Stimulated activated memory B cell treated with anti-CD40 and anti-IgM and Interleukin-4, amounts not matched to agents 10 μg/mL and 1 μg/mL and 100 μg/mL, for 72 hours (primary cell): ENCODE results near the gene NPEPPS.

Source experiments
- ATAC-seq: fragments of 150-1000 bp; cut with Tn5 transposase; 2 replicates; pipeline ENCODE4 v1.10.0; 2021
- H3K27ac Mint-ChIP-seq: one replicate; pipeline ENCODE4 v1.8.0; 2022; ENCODE audit warnings: mild to moderate bottlenecking, mixed read lengths
- H3K27me3 Mint-ChIP-seq: one replicate; pipeline ENCODE4 v1.8.0; 2022; ENCODE audit warnings: mixed read lengths
- H3K36me3 Mint-ChIP-seq: one replicate; pipeline ENCODE4 v1.8.0; 2022; ENCODE audit warnings: mixed read lengths
- H3K4me1 Mint-ChIP-seq: one replicate; pipeline ENCODE4 v1.8.0; 2022; ENCODE audit warnings: mixed read lengths
- H3K4me3 Mint-ChIP-seq: one replicate; pipeline ENCODE4 v1.8.0; 2022; ENCODE audit warnings: mild to moderate bottlenecking, moderate library complexity, mixed read lengths
- H3K9me3 Mint-ChIP-seq: one replicate; pipeline ENCODE4 v1.8.0; 2022; ENCODE audit warnings: mixed read lengths

The NPEPPS gene

DNA sequence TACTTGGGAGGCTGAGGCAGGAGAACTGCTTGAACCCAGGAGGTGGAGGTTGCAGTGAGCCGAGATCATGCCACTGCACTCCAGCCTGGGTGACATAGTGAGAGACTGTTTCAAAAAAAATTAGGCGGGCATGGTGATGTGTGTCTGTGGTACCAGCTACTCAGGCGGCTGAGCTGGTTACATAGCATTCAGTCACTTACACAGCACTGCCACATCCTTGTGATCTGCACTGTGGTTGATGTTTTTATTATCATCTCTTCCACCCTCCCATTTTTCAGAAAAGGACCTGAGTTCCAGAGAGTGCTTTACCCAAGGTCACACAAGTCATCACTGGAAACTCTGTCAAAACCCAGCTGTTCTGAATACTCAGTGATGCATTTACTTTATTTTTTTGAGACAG lies 104.0 kb downstream of the NPEPPS start:
- Mint-ChIP-seq H3K9me3 (no peaks in the 10 kb centered on the region), H3K4me3 (no peak overlapping the region), H3K27ac (no peak overlapping the region), H3K4me1 (no peaks in the 10 kb centered on the region), H3K27me3 (no peaks in the 10 kb centered on the region), H3K36me3 (peaks cover 11% of the 10 kb centered on the region)
- ATAC-seq, result no peak

DNA sequence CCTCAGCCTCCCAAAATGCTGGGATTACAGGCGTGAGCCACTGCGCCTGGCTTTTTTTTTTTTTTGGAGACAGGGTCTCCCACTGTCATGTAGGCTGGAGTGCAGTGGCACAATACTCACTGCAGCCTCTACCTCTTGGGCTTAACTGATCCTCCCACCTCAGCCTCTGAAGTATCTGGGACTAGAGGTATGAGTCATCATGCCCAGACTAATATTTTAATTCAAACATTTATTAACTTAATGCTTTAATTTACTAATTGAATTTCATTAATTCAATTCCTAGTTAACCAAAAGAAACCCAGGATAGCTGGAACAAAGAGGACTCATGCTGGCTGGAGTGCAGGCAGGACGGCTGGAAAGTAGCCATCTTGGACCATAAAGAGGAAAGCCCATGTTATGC lies 104.8 kb downstream of the NPEPPS start:
- no peak for ATAC-seq
- Mint-ChIP-seq H3K9me3 (no peaks in the 10 kb centered on the region), H3K27ac (no peak overlapping the region), H3K4me3 (no peak overlapping the region), H3K27me3 (no peaks in the 10 kb centered on the region), H3K4me1 (no peaks in the 10 kb centered on the region), H3K36me3 (peaks cover 11% of the 10 kb centered on the region)

DNA sequence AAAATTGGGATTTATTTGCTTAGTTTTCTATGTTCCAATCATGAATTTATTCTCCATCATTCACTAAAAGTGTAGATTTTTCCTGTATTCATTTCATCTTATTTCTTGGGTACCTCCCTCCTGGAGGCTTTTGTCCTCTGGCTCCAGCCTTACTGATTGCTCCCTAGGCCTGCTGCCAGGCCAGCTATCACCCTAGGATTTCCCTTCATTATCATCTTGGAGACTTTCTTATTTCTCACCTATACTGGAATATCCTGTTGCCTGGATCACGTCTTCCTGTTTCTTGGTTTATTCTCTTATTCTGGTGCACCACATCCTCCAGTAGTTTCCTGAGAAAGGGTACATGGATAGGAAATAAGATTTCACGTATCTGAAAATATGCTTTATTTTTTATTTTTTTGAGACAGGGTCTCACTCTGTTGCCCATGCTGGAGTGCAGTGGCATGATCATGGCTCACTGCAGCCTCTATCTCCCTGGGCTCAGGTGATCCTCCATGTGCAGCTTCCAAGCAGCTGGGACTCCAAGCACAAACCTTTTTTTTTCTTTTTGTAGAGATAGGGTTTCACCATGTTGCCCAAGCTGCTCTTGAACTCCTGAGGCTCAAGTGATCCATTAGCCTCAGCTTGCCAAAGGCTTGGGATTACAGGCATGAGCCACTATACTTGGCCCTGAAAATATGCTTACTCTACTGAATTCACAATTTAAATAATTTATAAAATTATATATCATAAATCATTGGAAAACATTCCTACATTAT lies 105.5 kb downstream of the NPEPPS start:
- Mint-ChIP-seq H3K4me1 (no peaks in the 10 kb centered on the region), H3K4me3 (no peak overlapping the region), H3K27me3 (no peaks in the 10 kb centered on the region), H3K9me3 (no peaks in the 10 kb centered on the region), H3K36me3 (peaks cover 6% of the 10 kb centered on the region), H3K27ac (no peak overlapping the region)
- ATAC-seq, result no peak

DNA sequence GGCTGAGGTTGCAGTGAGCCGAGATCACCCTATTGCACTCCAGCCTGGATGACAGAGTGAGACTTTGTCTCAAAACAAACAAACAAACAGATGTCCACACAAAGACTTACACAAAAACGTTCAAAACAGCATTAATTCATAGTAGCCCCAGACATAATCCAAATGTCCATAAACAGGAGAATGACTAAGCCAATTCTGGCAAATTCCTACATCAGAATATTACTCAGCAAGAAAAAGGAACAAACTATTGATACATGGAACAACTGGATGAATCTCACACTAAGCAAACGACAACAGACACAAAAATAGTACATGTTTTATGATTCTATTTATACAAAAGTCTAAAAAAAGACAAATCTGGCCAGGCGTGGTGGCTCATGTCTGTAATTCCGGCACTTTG lies 108.0 kb downstream of the NPEPPS start:
- Mint-ChIP-seq H3K27me3 (no peaks in the 10 kb centered on the region), H3K9me3 (no peaks in the 10 kb centered on the region), H3K4me1 (peaks cover 9% of the 10 kb centered on the region), H3K36me3 (peaks cover 6% of the 10 kb centered on the region), H3K27ac (no peak overlapping the region), H3K4me3 (no peak overlapping the region)
- no peak for ATAC-seq

DNA sequence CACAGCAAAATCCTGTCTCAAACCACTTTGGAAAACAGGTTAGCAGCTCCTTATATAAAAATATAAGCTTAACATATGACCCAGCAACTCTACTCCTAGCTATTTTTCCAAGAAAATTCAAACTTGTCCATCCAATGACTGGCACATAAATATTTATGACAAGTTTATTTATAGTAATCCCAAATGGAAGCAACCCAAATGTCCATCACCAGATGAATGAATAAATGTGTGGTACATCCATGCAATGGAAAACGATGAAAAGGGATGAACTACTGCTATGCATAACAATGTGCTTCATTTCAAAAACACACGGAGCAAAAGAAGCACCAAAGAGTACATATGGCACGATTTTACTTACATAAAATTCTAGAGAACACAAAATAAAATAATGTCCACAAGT lies 109.2 kb downstream of the NPEPPS start:
- no peak for ATAC-seq
- H3K27me3 Mint-ChIP-seq, result no peaks in the 10 kb centered on the region
- H3K4me3 Mint-ChIP-seq, result no peak overlapping the region
- H3K36me3 Mint-ChIP-seq, result peaks cover 6% of the 10 kb centered on the region
- H3K9me3 Mint-ChIP-seq, result no peaks in the 10 kb centered on the region
- no peak overlapping the region for H3K27ac Mint-ChIP-seq
- peaks cover 9% of the 10 kb centered on the region for H3K4me1 Mint-ChIP-seq

DNA sequence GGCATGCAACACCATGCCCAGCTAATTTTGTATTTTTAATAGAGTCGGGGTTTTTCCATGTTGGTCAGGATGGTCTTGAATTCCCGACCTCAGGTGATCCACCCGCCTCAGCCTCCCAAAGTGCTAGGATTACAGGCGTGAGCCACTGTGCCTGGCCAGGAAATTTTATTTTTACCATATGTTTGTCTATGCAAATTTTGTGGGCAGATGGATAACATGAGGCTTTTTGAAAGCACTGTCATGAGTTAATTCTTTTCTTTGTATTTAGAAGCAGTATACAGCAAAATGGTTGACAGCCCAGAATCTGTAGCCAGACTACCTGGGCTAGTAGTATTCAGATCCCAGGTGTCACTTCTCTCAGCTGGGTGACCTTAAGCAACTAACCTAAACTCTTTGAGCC lies 110.3 kb downstream of the NPEPPS start:
- Mint-ChIP-seq H3K27ac (no peak overlapping the region), H3K9me3 (no peaks in the 10 kb centered on the region), H3K4me1 (peaks cover 9% of the 10 kb centered on the region), H3K36me3 (peaks cover 6% of the 10 kb centered on the region), H3K4me3 (no peak overlapping the region), H3K27me3 (no peaks in the 10 kb centered on the region)
- no peak for ATAC-seq

DNA sequence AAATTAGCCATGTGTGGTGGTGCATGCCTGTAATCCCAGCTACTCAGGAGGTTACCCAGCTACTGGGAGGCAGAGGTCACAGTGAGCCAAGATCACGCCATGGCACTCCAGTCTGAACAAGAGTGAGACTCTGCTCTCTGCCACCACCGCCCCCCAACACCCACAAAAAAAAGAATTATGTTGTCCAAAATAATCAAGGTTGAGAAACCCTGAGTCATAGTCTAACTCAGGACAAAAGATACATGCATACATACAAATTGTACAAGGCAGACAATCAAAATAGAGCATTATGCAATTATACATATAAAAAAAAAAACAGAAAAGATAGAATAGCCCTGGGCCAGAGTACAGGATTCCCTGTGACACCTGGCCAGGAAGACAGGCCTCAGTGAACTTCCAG lies 112.2 kb downstream of the NPEPPS start:
- ATAC-seq, result no peak
- no peaks in the 10 kb centered on the region for H3K9me3 Mint-ChIP-seq
- no peaks in the 10 kb centered on the region for H3K36me3 Mint-ChIP-seq
- H3K27ac Mint-ChIP-seq, result no peak overlapping the region
- H3K27me3 Mint-ChIP-seq, result no peaks in the 10 kb centered on the region
- peaks cover 9% of the 10 kb centered on the region for H3K4me1 Mint-ChIP-seq
- no peak overlapping the region for H3K4me3 Mint-ChIP-seq

DNA sequence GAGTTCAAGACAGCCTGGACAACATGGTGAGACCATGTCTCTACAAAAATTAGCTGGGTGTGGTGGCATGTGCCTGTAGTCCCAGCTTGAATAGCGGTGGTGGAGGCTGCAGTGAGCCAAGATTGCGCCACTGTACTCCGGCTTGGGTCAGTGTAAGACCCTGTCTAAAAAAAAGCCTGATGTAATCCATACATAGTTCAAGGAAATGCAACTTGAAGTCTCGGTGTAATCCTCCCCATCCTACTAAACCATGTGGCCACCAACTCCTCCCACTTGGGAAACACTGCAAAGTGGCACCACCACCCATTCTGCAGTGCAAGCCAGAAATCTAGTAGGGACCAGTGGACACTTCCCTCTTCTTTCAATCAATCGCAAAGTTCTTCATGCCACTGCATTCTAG lies 113.4 kb downstream of the NPEPPS start:
- no peak overlapping the region for H3K4me3 Mint-ChIP-seq
- H3K4me1 Mint-ChIP-seq, result peaks cover 16% of the 10 kb centered on the region
- H3K27ac Mint-ChIP-seq, result no peak overlapping the region
- ATAC-seq, result no peak
- no peaks in the 10 kb centered on the region for H3K9me3 Mint-ChIP-seq
- no peaks in the 10 kb centered on the region for H3K36me3 Mint-ChIP-seq
- H3K27me3 Mint-ChIP-seq, result no peaks in the 10 kb centered on the region

DNA sequence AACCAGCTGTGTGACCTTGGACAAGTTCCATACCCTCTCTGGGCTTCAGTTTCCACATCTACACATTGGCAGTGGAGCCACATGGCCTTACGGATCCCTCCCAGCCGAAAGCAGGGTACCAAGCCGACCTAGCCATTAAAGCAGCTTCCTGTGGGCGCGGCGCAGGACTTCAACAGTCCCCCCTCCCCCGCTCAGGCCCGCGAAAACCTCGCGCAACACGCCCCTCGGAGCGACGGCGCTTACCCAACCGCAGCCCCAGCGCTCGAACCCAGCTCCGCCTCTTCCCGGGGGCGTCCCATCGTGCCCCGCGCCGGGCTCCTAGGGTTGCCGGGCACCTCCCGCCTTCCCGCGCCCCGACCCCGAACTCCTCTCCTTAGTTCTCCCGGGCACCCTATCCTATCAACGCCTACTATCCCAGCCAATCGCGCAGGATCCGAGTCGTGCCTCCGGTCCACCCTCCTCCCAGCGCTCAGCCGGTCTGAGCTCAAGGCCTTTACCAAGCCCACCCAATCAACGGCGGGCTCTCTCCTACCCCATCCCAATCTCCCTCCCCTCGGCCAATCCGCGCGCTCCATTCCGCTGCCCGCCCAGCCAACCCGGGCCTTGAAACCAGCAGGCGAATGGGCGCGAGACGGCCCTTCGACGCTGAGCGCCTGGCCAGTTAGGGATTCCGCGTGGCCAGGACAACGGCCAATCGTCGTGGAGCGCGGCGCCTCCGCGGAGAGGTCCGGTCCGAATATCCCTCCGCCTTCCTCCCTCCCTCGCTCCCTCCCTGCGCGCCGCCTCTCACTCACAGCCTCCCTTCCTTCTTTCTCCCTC lies 118.5 kb downstream of the NPEPPS start, which contains the start of gene KPNB1:
Gene KPNB1 (plus strand): TSS at position 767 of the 819 bp plus-strand sequence. CDS start 326 bp downstream, outside the sequence.
- H3K4me3 Mint-ChIP-seq, result peak within 1 kb of the TSS; percentile 94
- ATAC-seq, result peak; percentile 92
- H3K27ac Mint-ChIP-seq, result peak within 1 kb of the TSS; percentile 90
- peaks cover 39% of the 10 kb centered on the region for H3K4me1 Mint-ChIP-seq
- peaks cover 21% of the 10 kb centered on the region for H3K36me3 Mint-ChIP-seq
- H3K9me3 Mint-ChIP-seq, result no peaks in the 10 kb centered on the region
- no peaks in the 10 kb centered on the region for H3K27me3 Mint-ChIP-seq

DNA sequence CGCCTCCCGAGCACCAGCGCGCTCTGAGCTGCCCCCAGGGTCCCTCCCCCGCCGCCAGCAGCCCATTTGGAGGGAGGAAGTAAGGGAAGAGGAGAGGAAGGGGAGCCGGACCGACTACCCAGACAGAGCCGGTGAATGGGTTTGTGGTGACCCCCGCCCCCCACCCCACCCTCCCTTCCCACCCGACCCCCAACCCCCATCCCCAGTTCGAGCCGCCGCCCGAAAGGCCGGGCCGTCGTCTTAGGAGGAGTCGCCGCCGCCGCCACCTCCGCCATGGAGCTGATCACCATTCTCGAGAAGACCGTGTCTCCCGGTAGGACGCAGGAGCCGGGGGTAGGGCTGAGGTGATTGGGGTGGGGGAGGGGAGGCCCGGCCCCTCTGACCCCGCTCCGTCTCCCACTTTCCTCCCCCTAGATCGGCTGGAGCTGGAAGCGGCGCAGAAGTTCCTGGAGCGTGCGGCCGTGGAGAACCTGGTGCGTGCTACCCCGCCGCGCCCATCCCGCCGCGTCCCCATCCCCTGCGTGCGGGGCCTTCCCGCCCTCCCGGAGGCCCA lies 119.1 kb downstream of the NPEPPS start:
- Mint-ChIP-seq H3K36me3 (peaks cover 28% of the 10 kb centered on the region), H3K27me3 (no peaks in the 10 kb centered on the region), H3K4me1 (peaks cover 45% of the 10 kb centered on the region), H3K4me3 (peak overlapping the region; percentile 94), H3K27ac (peak overlapping the region; percentile 90), H3K9me3 (no peaks in the 10 kb centered on the region)
- peak; percentile 31 for ATAC-seq

DNA sequence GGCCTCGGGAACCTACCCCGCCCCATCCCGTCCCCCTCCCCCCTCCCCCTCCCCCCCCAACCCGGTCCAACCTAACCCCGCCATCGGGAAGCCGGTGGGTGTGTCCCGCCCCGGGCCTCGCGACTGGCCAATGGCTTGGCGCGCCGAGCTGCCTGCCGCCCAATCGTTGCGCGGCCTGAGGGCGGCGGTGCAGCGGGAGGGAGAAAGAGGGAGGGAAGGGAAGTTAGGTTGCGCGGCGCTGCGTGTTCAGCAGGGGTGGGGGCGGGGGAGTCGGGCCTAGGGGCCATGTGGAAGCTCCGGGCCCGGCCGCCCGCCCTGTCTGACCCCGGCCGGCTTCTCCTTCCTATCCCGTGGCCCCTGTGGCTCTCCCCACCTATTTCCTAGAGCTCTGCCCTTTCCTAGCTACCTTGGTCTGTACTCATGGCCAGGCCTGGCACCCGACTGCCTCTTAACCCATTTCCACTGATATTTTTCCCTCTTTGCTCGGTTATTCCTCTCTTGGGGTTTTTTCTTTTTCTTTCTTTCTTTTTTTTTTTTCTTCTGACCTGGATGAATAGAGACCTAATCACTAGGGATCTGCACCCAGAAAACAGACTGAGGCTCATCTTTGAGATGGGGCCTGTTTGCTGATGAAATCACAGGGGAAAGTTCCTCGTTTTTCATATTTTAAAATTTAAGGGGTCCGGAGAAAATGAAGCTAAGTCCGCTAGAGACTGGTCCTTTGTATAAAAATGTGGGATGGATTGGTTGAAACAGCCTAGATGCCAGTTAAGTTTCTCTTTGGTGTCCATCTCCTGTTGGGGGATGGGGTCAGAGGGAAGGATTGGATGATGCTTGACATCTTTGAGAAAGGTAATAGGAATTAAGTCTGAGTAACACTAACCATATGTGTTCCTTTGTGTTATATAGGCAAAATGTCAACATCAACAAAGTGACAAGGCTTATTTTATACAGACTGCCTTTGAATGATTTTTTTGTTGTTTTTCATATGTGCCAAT lies 119.9 kb downstream of the NPEPPS start:
- Mint-ChIP-seq H3K36me3 (peaks cover 35% of the 10 kb centered on the region), H3K4me1 (peaks cover 53% of the 10 kb centered on the region)

DNA sequence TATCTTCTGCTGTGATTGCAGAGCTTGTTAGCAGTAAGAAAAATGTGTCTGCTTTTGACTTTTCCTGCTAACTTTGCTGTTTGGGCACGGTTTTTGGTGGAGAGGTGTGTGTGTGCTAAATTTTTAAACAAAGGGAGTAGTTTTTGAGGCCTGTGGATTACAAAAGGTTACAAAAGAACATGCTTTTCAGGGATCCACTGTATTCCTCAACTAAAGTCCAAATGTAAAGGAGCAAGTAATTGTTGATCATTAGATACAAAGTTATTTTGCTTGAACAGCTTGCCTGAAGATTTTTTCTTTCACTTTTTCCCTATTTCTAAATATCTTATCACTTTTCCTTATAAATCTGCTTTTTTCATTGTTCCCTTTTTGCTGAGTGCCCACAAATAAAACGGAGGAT lies 120.8 kb downstream of the NPEPPS start:
- ATAC-seq, result no peak

More for the DNA sequence above, 119.9 kb downstream of the NPEPPS start:
- Mint-ChIP-seq H3K27ac (peak overlapping the region; percentile 90), H3K9me3 (no peaks in the 10 kb centered on the region), H3K27me3 (no peaks in the 10 kb centered on the region), H3K4me3 (peak overlapping the region; percentile 94)
- peak; percentile 83 for ATAC-seq

DNA sequence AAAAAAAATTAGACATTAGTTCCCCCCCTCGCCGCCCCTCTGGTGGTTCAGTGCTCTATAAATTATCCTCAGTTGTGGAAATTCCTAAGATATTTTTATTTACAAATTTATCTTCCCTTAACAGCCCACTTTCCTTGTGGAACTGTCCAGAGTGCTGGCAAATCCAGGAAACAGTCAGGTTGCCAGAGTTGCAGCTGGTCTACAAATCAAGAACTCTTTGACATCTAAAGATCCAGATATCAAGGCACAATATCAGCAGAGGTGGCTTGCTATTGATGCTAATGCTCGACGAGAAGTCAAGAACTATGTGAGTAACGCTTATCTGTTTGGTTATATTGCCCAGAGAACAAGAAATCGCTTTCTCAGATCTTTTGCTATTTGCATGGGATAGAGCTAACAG lies 121.7 kb downstream of the NPEPPS start:
- no peak for ATAC-seq
- H3K4me3 Mint-ChIP-seq, result peak overlapping the region; percentile 12
- no peaks in the 10 kb centered on the region for H3K9me3 Mint-ChIP-seq
- H3K36me3 Mint-ChIP-seq, result peaks cover 48% of the 10 kb centered on the region
- peaks cover 54% of the 10 kb centered on the region for H3K4me1 Mint-ChIP-seq
- no peaks in the 10 kb centered on the region for H3K27me3 Mint-ChIP-seq
- H3K27ac Mint-ChIP-seq, result peak overlapping the region; percentile 90

More for the DNA sequence above, 120.8 kb downstream of the NPEPPS start:
- Mint-ChIP-seq H3K36me3 (peaks cover 42% of the 10 kb centered on the region), H3K27ac (peak overlapping the region; percentile 90), H3K4me1 (peaks cover 54% of the 10 kb centered on the region), H3K27me3 (no peaks in the 10 kb centered on the region), H3K4me3 (peak overlapping the region; percentile 94), H3K9me3 (no peaks in the 10 kb centered on the region)

DNA sequence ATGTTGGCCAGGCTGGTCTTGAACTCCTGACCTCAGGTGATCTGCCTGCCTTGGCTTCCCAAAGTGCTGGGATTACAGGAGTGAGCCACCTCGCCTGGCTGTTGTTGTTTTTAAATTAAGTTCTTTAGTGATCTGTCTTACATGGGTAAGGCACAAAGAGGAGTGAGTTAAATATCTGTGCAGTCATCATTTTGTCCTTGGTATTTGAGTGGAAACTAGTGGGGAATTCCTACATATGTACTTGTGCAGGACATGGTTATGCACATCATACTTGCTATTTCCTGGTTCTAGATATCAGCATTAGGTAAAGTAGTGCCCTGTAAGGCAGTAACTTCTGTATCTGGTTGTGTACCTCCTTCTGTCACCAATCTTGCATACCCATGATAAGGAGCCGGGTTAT lies 122.5 kb downstream of the NPEPPS start:
- no peak overlapping the region for H3K4me3 Mint-ChIP-seq
- H3K9me3 Mint-ChIP-seq, result no peaks in the 10 kb centered on the region
- ATAC-seq, result no peak
- H3K4me1 Mint-ChIP-seq, result peaks cover 56% of the 10 kb centered on the region
- no peaks in the 10 kb centered on the region for H3K27me3 Mint-ChIP-seq
- peak overlapping the region; percentile 32 for H3K27ac Mint-ChIP-seq
- peaks cover 53% of the 10 kb centered on the region for H3K36me3 Mint-ChIP-seq
